IPS DF 4.7 (cell line): ENCODE results near the gene GSTT4.
"Not testable (repeated sequence)": the region's sequence is repeated elsewhere in the genome, so short reads cannot be mapped to it uniquely, and the experiment has no call there.

ENCODE experiments used
- DNase-seq: peaks from one replicate; pipeline ENCODE4 v3.0.0-alpha.2; 2013; ENCODE audit warnings: low spot score; ENCODE audit errors: extremely low read depth

The GSTT4 gene

DNA sequence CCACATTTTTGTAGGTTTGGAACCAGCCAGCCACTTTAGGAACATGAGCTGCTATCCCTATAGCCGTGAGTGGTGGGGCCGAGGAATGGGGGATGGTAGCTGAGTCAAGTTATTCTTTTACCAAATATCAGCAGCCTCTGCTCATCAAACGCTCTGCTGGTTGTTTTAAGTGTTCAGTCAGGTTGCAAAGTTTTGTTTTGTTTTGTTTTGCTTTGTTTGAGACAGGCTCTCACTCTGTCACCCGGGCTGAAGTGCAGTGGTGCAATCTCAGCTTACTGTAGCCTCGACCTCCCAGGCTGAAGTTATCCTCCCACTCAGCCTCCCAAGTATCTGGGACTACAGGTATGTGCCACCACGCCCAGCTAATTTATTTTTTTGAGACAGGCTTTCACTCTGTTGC lies 20.2 kb upstream of the GSTT4 start:
- DNase-seq = no peak

DNA sequence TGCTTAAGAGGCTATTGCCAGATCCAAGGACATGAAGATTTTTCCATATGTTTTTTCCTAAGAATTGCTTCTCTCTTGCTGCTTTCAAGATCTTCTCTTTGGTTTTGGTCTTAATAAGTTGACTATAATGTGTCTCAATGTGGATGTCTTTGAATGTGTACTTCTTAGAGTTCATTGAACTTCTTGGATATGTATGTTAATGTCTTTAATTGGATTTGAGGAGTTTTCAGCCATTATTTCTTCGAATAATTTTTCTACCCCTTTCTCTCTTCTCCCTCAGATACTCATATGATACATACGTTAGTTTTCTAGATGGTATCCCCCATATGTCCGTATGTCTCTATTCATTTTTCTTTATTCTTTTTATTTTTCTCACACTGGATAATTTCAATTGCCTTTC lies 19.1 kb upstream of the GSTT4 start:
- no peak for DNase-seq

DNA sequence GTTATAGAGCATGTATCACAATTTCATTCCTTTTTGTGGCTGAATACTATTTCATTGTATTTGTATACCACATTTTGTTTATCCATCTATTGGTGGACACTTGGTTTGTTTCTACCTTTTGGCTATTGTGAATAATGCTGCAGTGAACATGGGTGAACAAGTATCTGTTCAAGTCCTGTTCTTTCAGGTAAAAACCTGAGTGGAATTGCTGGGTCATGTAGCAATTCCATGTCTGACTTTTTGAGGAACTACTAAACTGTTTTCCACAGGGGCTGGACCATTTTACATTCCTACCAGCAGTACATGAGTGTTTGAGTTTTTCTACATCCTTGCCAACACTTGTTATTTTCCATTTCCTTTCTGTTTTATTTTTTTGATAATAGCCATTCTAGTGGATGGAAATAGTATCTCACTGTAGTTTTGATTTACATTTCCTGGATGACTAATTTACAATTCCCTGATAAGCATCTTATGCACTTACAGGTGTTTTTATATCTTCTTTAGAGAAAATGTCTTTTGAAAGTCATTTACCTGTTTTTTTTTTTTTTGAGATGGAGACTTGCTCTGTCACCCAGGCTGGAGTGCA lies 18.0 kb upstream of the GSTT4 start:
- DNase-seq = no peak

DNA sequence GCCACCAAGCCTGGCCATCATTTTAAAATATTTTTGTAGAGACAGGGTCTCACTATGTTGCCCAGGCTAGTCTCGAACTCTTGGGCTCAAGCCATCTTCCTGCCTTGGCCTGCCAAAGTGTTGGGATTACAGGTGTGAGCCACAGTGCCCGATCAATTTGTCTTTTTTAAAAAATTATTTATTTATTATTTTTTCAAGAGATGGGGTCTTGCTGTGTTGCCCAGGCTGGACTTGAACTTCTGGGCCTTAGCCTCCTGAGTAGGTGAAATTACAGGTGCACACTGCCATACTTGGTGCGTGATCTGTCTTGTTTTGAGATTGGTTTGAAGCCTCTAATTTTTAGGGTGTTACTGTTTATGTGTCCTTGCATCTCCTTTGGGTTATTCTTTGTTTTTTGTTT lies 16.1 kb upstream of the GSTT4 start:
- no peak for DNase-seq

DNA sequence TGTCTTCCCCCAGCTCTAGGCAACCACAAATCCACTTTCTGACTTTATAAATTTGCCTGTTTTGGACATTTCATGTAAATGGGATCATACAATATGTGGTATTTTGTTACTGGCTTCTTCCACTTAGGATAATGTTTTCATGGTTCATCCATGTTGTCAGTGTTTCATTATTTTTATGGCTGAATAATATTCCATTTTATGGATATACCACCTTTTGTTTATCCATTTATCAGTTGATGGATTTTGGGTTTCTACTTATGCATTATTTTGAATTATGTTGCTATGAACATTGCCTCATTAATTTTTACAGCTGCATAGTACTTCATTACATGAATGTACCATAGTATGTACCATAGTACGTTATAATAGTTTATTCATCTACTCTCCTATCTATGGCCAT lies 10.9 kb upstream of the GSTT4 start:
- no peak for DNase-seq

DNA sequence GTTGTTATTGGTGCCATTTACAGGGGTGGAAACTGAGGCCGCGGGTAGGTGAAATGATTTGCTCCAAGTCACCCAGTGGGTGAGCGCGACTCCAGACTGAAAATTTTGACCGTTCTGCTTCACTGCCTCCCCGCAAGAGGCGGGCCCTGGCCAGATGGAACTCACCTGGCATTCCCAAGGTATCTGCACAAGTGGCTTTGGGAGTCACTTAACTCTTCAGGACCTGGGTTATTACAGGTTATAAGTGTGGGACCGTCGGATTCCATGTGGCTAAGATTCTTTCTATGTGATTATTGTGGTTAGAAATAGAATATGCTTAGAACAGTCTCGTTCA lies 6.4 kb upstream of the GSTT4 start:
- no peak for DNase-seq

DNA sequence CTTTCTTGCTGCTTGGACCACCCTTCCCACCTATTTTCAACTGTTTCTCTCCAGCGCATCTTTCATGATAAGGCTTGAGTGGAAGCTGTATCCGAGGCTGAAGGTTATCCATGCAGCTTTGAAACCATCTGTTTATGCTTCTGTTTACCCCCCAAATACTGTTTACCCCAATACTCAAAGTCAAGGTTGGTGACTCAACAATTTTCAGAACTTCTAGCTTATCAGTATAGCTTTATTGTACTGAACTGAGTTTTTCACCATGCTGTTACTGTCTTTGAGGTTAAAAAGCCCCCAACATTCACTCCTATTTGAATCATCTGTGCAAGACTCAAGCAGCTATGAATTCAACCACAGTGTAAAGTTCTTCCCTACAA lies 4.8 kb upstream of the GSTT4 start:
- no peak for DNase-seq

DNA sequence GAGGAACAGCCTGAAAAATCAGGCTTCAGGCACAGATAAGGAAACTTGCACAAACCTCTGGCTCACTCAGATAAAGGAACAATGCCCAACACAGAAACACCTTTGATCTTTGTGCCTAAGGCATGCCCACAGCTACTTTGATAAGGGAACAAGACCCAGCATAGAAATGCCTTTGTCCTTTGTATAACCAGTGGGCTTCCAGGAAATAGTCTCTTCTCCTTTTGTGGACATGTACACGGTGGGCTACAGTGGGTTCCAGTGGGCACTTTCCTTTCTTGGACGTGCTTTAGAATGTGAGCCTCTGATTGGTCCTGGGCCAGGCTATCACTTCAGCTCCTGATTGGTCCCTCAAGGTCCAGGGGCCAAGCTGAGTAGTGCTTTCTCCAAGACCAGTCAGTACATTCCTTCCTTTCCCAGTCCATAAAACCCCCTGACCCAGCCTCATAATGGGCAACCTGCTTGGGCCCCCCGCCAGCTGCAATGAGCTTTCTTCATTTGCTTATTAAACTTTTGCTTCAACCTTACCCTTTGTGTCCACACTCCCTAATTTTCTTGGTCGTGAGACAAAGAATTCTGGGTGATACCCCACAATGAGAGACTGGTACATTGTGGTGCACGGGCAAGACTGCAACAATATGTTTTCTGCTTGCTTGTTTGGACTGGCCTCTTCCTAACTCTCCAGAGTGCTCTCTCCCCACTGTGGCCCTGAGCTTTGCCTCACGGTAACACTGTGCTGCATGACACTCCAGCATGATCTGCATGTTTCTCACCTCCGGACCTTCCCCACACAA lies 4.2 kb upstream of the GSTT4 start:
- DNase-seq = no peak

DNA sequence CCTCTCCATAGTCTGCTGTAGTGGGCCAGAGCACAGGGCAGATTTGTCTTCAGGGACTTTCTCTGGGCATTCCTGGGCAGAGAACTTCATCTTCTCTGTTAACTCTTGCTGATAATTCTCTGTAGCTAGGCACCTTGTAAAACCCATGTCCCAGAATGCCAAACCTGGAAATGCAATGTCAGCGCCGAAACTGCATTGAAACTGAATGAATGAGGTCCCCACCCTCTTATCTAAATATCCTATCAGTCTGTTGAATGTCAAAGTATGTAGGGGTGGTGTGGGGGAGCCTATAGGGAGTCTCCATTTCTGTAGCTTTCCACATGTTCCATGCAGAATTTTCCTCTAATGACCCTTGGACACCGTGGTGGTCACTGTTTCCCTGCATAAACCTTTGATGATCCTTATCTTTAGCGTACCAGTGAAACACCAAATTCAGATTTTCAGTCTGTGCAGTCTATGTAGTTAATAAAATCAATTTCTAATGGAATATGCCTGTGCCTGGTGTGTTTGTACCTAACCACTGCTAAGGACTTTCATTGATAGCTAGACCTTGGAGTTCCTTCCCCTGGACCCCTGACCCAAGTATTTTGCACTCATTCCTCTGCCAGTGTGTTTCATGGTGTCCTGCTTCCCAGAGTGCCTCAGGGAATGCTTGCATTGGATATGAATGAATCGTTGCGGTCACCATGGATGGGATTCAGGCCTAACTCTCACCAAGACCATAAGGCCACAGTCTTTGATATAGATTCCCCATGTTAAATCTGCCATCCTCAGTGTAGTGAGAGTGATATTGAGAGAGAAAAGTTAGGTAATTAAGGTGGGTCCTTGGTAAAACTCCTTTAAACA lies 3.4 kb upstream of the GSTT4 start:
- no peak for DNase-seq

DNA sequence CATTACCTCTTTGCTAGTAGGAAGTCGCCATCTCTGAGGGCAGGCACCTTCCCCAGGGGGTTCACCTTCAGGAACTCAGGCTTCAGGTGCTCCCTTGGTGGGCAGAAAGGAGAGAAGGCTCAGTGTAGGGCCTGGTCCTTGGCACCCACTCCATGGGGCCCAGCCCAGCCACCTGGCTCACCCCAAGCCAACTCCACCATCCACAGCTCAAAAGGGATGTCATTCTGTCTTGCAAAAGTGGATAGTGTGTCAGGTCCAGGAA lies 2.7 kb upstream of the GSTT4 start:
- no peak for DNase-seq

DNA sequence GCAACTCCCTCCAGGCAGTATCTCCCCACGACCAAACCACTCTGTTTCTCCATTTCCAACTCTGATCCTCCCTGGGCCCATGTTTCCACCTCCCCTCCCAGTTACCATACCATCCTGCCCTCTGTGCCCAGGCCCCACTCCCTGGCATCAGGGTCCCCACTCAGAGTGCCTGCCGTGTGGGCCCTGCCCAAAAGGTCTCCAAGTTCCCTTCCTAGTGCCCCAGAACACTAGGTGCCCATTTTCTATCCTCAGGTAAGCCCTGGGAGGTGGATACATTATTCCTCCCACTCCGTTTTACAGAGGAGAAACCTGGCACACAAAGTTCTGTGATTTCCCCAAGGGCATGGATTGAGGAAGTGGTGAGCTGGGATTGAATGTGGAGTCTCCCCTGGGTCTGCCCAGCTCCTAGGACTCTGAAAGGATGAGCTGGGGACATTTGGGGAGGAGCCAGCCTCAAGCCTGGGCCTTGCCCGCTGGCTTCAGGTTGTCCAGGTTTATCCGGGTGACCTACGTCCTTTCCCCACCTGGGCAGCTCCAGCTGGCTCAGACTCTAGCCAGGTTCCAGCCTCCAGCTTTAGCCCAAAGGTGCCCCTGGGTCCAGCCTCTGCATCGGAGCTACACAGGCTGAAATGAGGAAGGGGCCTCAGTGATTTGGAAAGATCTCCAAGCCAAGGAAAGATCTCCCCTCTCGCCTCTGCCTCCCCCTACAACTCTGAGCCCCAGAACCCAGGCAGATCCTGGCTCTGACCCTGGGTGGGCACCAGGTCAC lies 2.2 kb upstream of the GSTT4 start:
- DNase-seq = no peak

DNA sequence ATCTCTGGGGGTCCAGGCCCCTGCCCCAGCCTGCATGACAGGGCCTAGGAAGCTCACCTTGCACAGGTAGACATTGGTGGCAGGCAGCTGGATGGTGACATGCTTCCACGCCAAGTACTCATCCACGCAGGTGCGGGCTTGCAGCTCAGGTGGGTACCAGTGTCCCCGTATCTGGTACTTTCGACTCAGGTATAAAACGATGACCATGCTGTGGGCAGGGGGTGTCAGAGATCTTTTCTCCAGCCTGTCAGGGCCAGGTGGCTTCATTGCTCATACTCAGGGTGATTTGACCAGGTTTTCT lies 1.6 kb upstream of the GSTT4 start:
- DNase-seq = no peak

DNA sequence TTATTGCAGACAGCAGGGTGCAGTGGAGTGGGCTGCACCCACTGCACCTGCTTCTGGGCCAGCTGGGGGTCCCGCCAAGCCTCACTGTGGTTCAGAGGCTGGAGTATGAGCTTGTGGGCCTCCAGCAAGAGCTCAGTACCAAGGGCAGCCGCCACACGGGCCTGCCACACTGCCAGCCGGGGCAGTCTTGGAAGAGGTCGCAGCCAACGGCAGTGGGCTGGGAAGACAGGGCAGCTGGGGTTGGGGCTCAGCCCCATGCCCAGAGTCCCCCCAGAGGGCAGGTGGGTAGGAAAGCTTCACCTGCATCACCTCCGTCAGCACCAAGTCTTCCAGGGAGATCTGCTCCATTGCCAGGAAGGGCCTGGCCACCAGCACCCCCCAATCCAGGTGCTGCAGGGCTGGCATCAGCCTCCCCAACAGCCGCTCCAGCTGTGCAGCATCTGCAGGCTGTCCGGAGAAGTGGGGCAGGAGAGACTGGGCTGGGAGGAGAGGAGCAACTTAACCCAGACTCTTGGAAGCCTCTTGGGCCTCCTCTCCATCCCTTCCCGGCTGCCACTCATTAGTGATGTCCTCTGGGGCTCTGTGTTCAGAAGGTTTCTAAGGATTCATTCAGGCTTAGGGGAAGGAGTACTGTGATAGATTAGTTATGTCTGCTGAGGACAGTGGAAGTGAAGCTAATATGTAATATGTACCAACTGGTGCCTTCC lies 1.1 kb upstream of the GSTT4 start:
- DNase-seq = no peak

DNA sequence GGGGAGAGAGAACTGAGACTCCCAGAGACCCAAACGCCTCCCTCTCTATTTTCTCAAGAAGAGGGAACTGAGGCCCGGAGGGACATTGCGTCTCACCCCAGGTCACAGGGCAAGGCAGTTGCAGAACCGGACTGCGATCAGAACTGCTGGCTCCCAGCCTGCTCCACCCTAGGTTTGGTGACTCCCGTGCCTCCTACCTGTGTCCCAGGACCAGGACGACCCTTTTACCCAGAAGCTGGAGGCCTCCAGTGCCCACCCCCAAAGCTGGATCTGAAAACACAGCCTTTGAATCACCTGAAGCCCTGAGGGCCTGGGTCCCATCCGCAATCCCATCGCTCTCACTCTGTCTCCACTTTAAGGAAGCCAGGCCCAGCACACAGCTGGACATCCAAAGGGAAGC lies 1.4 kb downstream of the GSTT4 start:
- DNase-seq = no peak

DNA sequence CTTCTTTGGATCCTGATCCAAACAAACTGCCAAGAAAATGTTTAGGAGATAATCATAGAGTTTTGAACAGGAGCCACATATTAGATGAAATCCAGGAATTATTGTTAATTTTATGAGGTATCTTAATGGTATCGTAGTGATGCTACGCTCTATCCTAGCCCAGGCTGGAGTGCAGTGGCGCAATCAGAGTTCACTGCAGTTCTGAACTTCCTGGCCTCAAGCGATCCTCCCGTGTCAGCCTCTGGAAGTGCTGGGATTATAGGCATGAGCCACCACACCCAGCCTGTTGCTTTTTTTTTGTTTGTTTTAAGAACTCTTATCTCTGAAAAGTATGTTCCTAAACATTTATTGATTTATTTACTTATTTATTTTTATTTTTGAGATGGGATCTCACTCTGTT lies 2.4 kb downstream of the GSTT4 start:
- DNase-seq = no peak

DNA sequence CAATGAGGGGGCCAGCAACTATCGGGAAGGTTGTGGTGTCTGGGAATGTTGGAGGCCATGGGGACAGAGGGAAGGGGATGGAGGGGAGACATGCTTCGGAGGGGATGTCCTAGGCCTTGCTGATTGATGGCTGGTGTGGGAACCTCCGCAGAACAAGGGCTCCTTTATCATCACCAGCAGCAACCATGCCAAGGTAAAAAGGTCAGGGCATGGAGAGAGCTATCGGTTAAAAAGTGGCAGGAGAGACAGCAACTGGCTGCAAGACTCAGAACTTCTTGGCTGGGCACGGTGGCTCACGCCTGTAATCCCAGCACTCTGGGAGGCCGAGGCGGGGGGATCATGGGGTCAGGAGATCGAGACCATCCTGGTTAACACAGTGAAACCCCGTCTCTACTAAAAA lies 3.0 kb downstream of the GSTT4 start:
- DNase-seq = no peak

DNA sequence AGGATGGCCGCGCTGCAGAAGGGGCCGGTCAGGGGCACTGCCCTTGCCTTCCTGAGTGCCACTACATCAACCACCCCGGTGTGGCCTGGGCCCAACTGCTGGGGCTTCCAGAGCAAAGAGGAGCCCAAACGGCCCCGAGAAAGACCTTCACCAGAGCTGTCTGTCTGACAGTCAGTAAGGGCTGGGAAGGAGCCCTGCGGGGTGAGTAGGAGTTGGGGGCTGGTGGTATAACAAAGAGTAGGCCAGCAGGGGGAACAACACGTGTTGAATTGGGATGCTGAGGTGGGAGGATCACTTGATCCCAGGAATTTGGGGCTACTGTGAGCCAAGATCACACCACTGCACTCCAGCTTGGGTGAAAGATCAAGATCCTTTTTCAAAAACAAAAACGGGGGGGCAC lies 3.9 kb downstream of the GSTT4 start:
- no peak for DNase-seq

DNA sequence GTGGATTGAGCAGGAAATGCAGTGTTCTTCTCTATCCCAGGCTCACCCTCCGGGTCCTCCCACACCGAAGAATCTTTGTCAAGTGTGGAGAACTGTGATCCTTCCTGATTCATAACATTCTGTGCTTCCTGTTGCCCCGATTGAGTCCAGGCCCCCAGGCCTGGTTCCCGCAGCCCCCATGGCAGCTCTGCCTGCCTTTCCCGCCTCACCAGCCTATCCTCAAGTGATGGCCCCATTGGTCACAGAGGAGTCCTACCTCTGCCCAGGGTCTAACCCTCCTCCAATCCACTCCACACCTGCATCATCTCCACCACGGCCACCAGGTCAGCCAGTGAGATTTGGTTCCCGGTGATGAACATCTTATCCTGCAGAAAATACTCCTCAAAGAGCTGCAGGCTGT lies 5.5 kb downstream of the GSTT4 start:
- DNase-seq = not testable (repeated sequence)

DNA sequence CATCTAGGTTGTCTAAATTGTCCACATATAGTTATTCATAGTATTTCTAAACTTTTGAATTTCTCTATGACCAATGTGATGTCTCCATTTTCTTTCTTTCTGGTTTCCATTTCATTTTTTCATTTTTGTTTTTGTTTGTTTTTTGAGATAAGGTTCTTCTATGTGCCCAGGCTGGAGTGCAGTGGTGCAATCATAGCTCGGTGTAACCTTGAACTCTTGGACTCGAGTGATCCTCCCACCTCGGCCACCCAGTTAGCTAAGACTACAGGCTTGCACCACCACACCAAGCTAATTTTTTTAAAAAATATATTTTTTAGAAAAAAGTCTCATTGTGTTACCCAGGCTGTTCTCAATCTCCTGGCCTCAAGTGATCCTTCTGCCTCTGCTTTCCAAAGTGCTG lies 8.2 kb downstream of the GSTT4 start:
- no peak for DNase-seq

DNA sequence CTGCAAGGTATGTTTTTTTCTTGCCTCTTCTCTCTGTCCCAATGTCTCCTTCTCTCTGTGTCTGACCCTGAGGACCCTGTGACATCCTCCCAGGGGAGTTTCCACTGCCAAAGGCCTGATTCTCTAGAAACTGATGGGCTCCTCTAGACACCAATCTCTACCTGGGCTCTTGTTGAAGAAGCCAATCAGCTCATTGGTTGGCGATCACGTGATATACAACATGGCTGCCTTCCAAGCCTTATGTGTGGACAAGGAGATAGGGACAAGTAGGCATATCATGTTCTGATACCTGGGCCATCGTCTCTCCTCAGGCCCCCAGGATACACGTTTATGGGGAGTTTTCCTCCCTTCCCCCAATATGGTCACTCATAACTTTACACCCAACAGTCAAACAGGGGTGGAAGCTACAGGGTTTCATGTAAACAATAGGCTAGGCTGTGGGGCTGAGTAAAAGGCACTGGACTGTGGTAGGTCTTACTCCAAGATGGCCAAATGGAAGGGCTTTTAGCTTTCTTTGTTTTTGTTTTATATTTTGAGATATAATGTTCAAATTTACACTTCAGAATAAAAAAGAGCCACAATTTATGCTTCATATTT lies 11.6 kb downstream of the GSTT4 start:
- DNase-seq = not testable (repeated sequence)

DNA sequence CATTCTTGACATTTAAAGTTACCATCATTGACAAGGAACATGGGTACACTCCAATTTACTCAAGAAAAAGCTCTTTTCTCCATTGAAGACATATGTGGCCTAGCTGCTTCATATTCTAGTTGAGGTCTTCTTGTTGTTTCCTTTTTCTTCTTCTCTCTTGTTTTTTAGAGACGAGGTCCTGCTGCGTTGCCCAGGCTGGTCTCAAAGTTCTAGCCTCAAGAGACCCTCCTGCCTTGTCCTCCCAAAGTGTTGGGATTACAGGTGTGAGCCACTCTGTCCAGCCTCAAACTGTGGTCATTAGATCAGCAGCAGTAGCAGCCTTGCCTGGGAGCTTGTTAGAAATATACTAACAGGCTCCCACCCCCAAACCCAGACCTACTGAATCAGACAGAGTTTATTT lies 12.2 kb downstream of the GSTT4 start:
- DNase-seq = not testable (repeated sequence)
